Kidney epithelial cell (primary cell): ENCODE data around the gene IGLON5. TPM values are rescaled to one million over a fixed set of nuclear protein-coding genes. Genes with fewer than 3 reads are reported as not detected.

ENCODE experiments used
- DNase-seq: peaks from one replicate; pipeline ENCODE4 v3.0.0-alpha.2; 2010; ENCODE audit warnings: low read depth
- H3K27me3 ChIP-seq: 2 replicates; pipeline ENCODE4 v1.6.0; 2011; ENCODE audit warnings: low read length; ENCODE audit not compliant: control insufficient read depth, insufficient read depth
- H3K36me3 ChIP-seq: 2 replicates; pipeline ENCODE4 v1.5.1; 2011; ENCODE audit warnings: low read length; ENCODE audit not compliant: control insufficient read depth, insufficient read depth
- H3K4me3 ChIP-seq: 2 replicates; pipeline ENCODE4 v1.5.1; 2011; ENCODE audit warnings: low read depth, mild to moderate bottlenecking, control low read depth, low read length
- total RNA-seq: library from RNA; depleted of rRNA; stranded (reverse); fragments of >200 nt; gene quantifications from 2 replicates; pipeline ENCODE4 v1.2.3, GENCODE V29; 2015
- TF ChIP-seq, protein P1 (sequence below): IDR thresholded peaks from 2 replicates; pipeline ENCODE4 v1.5.1; 2011; ENCODE audit warnings: mild to moderate bottlenecking, moderate library complexity, low read length, control low read depth, inconsistent platforms; ENCODE audit not compliant: insufficient read depth, poor library complexity, severe bottlenecking

IGLON5 gene
- total RNA-seq, 1 donor from 2014 or later = 0.04 TPM

DNA sequence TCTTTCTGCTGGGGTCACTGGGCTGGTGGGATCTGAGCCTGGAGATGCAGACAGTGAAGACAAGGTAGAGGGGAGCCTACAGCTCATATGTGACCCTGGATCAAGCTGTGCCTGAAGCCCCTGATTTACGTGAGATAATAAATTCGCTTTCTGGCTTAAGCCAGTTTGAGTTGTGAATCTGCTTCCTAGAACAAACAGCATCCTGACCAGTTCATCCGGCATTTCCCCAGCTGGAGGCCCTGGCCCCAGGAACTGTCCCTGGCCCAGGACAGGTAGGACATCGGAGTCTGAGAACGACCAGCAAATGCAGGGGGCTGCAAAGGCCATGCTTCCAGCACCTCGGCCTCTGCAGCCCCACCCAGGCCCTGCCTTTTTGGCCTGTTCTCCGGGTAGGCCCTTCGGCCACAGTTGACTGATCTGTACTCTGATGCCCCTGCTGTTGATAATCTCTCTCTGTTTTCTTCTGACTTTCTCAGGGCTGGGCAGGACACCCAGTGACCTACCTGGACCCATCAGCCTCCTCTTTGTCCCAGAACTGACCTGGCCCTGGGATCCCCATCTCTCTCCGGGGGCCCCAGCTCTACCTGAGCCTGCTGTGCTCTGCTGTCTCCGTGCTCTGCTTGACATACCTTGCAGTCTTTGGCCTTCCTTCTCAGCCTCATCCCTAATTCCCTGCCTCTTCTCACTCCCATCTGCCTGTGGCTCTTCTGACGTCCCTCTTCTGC lies 40.0 kb downstream of the IGLON5 start:
- no peaks in the 10 kb centered on the region for H3K27me3 ChIP-seq

DNA sequence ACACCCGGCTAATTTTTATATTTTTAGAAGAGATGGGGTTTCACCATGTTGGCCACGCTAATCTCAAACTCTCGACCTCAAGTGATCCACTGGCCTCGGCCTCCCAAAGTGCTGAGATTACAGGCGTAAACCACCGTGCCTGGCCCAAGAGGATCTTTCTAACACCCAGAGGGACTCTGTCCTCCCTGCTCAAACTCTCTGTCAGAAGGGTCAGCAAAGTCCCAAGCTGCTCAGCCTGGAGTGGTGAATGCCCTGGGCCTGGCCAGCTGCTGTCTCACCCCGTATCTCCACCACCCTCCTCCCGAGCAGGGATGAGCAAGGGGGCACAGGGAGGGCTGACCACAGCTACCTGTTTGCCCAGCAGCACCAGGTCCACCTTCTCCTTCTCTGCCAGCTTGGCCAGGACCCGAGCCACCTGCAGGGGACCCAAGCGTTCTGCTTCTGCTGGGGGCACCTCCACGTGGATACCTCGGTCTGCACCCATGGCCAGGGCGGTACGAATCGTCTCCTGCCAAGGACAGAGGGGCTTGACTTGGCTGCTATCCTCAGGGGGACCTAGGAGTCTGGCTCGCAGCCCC lies 41.4 kb downstream of the IGLON5 start:
- no peak for DNase-seq
- no peaks in the 10 kb centered on the region for H3K27me3 ChIP-seq
- no peak overlapping the region for H3K4me3 ChIP-seq
- peaks cover 2% of the 10 kb centered on the region for H3K36me3 ChIP-seq
- TF ChIP-seq, protein P1, sequence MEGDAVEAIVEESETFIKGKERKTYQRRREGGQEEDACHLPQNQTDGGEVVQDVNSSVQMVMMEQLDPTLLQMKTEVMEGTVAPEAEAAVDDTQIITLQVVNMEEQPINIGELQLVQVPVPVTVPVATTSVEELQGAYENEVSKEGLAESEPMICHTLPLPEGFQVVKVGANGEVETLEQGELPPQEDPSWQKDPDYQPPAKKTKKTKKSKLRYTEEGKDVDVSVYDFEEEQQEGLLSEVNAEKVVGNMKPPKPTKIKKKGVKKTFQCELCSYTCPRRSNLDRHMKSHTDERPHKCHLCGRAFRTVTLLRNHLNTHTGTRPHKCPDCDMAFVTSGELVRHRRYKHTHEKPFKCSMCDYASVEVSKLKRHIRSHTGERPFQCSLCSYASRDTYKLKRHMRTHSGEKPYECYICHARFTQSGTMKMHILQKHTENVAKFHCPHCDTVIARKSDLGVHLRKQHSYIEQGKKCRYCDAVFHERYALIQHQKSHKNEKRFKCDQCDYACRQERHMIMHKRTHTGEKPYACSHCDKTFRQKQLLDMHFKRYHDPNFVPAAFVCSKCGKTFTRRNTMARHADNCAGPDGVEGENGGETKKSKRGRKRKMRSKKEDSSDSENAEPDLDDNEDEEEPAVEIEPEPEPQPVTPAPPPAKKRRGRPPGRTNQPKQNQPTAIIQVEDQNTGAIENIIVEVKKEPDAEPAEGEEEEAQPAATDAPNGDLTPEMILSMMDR = no peak

More for the DNA sequence above, 40.0 kb downstream of the IGLON5 start:
- TF ChIP-seq, protein P1 = no peak
- peaks cover 2% of the 10 kb centered on the region for H3K36me3 ChIP-seq
- DNase-seq = no peak
- no peak overlapping the region for H3K4me3 ChIP-seq

DNA sequence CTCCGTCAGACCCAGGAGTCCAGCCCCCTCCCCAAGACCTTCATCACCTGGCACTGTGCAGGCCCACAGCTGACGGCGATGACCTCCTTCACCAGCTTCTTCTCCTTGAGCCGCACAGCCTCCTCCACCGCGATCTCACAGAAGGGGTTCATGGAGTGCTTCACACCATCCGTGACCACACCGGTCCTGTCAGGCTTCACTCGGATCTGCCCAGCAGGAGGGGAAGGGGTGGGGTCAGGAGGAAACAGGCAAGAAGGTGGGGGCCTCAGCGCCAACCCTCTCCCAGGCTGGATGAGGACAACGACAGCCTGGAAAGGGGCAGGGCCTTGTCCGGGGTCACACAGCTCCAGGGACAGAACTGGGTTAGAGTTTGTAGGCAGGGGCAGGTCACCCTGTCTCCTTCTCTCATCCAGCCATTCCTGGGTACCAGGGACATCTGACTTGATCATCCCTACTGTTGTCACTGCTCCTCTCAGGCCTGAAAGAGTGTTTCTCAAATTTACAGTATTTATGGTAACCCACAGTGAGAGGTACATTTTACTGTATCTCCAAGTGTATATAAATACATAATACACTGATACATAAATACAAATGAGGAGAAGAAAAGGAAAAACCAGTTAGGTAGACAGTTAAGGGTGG lies 42.8 kb downstream of the IGLON5 start:
- Histone ChIP-seq H3K36me3 (peaks cover 2% of the 10 kb centered on the region), H3K4me3 (no peak overlapping the region), H3K27me3 (no peaks in the 10 kb centered on the region)
- TF ChIP-seq, protein P1 = no peak
- DNase-seq = no peak

DNA sequence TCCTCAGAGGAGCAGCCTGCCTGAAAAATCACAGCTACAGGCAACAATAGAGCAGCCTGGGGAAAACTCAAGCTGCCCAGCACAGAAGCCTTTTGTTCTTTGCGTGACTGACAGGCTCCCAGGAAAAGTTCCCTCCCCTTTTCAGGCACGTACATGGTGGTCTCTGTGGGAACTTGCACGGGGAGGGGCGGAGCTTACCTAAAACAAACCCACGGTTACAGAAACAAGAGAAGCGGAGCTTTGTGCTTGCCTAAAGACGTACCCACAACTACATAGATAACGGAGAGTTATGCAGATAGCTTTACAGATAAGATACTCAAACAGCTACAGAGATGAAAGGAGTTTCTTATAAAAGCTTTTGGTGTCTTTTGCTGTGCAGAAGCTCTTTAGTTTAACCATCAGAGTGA lies 43.3 kb downstream of the IGLON5 start:
- no peak overlapping the region for H3K4me3 ChIP-seq
- DNase-seq = no peak
- H3K36me3 ChIP-seq = peaks cover 2% of the 10 kb centered on the region
- H3K27me3 ChIP-seq = no peaks in the 10 kb centered on the region
- TF ChIP-seq, protein P1 = no peak

DNA sequence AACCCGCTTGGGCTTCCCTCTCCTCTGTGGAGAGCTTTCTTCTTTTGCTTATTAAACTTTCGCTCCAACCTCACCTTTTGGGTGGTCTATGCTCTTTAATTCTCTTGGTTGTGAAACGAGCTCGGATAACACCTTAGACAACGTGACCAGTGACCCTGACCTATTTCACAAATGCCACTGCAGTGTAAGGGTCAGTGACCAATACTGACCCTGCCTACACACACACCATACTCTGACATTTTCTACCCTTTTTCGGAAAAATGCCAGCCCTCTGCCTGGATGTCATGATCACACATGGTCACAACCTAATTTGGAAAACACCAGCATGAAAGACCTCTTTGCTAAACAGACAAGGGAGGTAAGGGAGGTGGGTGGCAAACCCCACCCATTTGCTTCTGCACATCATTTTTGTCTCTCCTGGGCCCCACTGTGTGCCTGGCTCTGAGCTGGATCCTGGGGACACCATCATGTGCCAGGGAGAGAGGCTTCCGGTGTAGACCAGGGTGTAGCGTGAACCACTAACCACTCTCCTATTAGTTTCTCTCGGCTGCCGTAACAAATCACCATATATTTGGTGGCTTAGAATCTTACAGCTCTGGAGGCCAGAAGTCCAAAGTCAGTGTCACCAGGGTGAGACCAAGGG lies 44.8 kb downstream of the IGLON5 start:
- peaks cover 2% of the 10 kb centered on the region for H3K36me3 ChIP-seq
- no peak overlapping the region for H3K4me3 ChIP-seq
- DNase-seq = no peak
- H3K27me3 ChIP-seq = no peaks in the 10 kb centered on the region
- TF ChIP-seq, protein P1 = no peak
